ENCODE results near the gene GNAL.

- no peak for TF ChIP-seq POLR2A (IDR thresholded peaks at IDR 0.05)
- no peak for TF ChIP-seq CTCF (IDR thresholded peaks at IDR 0.05)
These were observed 37.5 kb downstream of the GNAL start for GRCh38 chr18:11726556-11726955.

Measured in sigmoid colon (tissue), 3 donors.